NCI-H1694 (cell line): ENCODE measurements around the gene SLC6A7.

Experiments used
- DNase-seq: peaks from one replicate; lab custom pipeline; 2025; lab: John Stamatoyannopoulos, UW

Gene SLC6A7

GRCh38 chr5:150189728-150190502 is at the start of gene SLC6A7:
TSS of gene SLC6A7 (plus strand) at chr5:150190062. CDS start at chr5:150190328, 266 bp downstream.
- DNase-seq = no peak

- DNase-seq = no peak
Measured at GRCh38 chr5:150140830-150141229, 49.0 kb upstream of the SLC6A7 start.

GRCh38 chr5:150141544-150142184 is 48.2 kb upstream of the SLC6A7 start:
- no peak for DNase-seq

GRCh38 chr5:150142185-150142958 is 47.5 kb upstream of the SLC6A7 start:
- DNase-seq = no peak

- no peak for DNase-seq
Measured at GRCh38 chr5:150142959-150143349, 46.9 kb upstream of the SLC6A7 start.

GRCh38 chr5:150143350-150144245 is 46.3 kb upstream of the SLC6A7 start:
- no peak for DNase-seq

- DNase-seq = no peak
Measured at GRCh38 chr5:150144246-150144801, 45.5 kb upstream of the SLC6A7 start.

GRCh38 chr5:150144879-150145278 is 45.0 kb upstream of the SLC6A7 start:
- DNase-seq = no peak

- no peak for DNase-seq
Measured at GRCh38 chr5:150146235-150146634, 43.6 kb upstream of the SLC6A7 start.

- DNase-seq = peak; percentile 15
Measured at GRCh38 chr5:150146862-150147601, 42.8 kb upstream of the SLC6A7 start.

- no peak for DNase-seq
Measured at GRCh38 chr5:150147670-150148069, 42.2 kb upstream of the SLC6A7 start.

- peak; percentile 52 for DNase-seq
Measured at GRCh38 chr5:150148117-150148927, 41.5 kb upstream of the SLC6A7 start.

GRCh38 chr5:150149618-150150017 is 40.2 kb upstream of the SLC6A7 start:
- DNase-seq = no peak

GRCh38 chr5:150152636-150153462 is 37.0 kb upstream of the SLC6A7 start:
- no peak for DNase-seq

- DNase-seq = no peak
Measured at GRCh38 chr5:150153483-150153882, 36.4 kb upstream of the SLC6A7 start.

- no peak for DNase-seq
Measured at GRCh38 chr5:150153957-150154617, 35.8 kb upstream of the SLC6A7 start.

- DNase-seq = no peak
Measured at GRCh38 chr5:150154618-150155128, 35.2 kb upstream of the SLC6A7 start.
